Measurements from ENCODE around the gene SPN.
"Not testable (repeated sequence)": the region's sequence is repeated elsewhere in the genome, so short reads cannot be mapped to it uniquely, and the experiment has no call there.

Gene SPN

DNA sequence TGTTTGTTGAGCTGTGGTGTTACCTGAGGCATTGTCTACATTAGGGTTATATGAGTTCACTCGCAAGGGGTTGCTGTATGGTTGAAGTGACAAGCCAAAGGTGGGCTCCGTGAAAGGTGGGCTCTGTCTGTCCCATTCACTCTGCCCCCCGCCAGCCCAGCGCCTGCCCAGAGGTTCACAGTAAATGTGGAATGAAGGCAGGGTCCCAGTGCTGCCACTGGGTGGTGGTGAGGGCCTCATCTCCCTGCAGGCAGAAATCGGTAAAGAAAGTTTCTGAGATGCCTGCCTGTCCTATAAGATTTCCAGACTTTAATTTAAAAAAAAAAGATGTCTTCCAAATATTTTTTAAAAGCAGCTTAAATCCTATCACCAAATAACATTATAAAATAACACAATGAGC lies 26.7 kb upstream of the SPN start:
- H3K27ac Mint-ChIP-seq, DNase-seq, CTCF ChIA-PET, H3K27me3 Mint-ChIP-seq, H3K36me3 Mint-ChIP-seq, H3K9me3 Mint-ChIP-seq, H3K4me3 Mint-ChIP-seq: not testable (repeated sequence)
- peaks cover 15% of the 10 kb centered on the region for H3K4me1 Mint-ChIP-seq

DNA sequence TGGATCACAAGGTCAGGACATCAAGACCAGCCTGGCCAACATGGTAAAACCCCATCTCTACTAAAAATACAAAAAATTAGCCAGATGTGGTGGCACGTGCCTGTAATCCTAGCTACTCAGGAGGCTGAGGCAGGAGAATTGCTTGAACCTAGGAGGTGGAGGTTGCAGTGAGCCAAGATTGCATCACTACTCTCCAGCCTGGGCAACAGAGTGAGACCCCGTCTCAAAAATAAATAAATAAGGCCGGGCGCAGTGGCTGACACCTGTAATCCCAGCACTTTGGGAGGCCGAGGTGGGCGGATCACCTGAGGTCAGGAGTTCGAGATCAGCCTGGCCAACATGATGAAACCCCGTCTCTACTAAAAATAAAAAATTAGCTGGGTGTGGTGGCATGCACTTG lies 24.3 kb upstream of the SPN start:
- CTCF ChIA-PET, H3K36me3 Mint-ChIP-seq, H3K9me3 Mint-ChIP-seq, H3K27ac Mint-ChIP-seq, H3K4me3 Mint-ChIP-seq, H3K27me3 Mint-ChIP-seq, DNase-seq: not testable (repeated sequence)
- H3K4me1 Mint-ChIP-seq, result peaks cover 28% of the 10 kb centered on the region

DNA sequence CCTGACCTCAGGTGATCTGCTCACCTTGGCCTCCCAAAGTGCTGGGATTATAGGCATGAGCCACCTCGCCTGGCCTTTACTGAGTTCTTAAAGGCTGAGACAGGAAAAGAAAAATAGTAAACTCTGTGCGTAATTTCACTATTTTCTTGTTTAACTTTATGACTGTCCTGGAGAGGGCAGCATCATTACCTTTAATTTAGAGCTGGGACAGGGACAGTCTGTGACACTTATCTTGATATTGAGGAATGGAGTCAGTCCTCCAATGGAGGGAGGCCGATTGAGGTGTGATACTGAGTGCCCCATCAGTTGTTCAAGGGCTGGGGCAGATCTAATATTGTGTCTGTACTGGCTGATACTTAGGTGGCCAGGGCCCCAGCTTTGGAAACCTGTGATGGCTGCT lies 21.5 kb upstream of the SPN start:
- Mint-ChIP-seq H3K4me1 (peaks cover 43% of the 10 kb centered on the region), H3K27me3 (peaks cover 4% of the 10 kb centered on the region), H3K27ac (peak overlapping the region; percentile 65), H3K9me3 (peaks cover 3% of the 10 kb centered on the region), H3K36me3 (peaks cover 1% of the 10 kb centered on the region), H3K4me3 (peak overlapping the region; percentile 21)
- no peak for DNase-seq
- CTCF ChIA-PET, result interaction anchor here (1.2 to 2.2 kb wide), 3 partner anchors 21 to 68 kb away, joined by 3 to 5 read pairs (median 3); partner anchors contain the start of gene SPN

DNA sequence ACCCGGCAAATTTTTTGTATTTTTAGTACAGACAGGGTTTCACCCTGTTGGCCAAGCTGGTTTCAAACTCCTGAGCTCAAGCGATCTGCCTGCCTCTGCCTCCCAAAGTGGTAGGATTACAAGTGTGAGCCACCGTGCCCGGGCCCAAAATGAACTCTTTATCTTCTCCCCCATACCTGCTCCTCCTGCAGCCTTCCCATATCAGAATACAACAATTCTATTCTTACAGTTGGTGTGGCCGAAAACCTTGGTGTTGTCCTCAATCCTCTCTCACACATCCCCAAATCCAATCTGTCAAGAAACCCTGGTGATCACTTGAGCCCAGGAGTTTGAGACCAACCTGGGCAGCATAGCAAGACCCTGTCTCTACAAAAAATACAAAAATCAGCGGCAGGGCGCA lies 19.5 kb upstream of the SPN start:
- H3K27ac Mint-ChIP-seq, result no peak overlapping the region

DNA sequence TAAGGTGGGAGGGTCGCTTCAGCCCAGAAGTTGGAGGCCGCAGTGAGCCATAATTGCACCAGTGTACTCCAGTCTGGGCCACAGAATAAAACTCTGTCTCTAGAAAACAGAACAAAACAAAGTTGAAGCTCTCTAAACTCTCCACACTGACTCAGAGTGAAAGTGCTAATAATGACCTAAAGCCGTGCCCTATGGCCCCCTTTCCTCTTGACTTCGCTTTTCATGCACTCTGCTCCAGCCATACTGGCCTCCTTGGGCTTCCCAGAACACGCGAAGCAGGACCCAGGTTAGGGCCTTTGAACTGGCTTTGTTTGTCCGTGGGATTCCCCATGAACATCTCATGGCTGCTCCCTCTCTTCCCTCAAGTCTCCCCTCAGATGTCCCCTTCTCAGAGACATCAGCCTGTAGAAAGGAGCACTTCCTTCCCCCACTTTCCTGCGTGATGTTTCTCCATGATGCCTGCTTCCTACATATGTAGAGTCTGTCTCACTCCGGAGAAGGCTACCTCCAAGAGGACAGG lies 18.6 kb upstream of the SPN start:
- CTCF ChIA-PET, result no interaction called here
- H3K36me3 Mint-ChIP-seq, result peaks cover 1% of the 10 kb centered on the region

More for the DNA sequence above, 19.5 kb upstream of the SPN start:
- peaks cover 43% of the 10 kb centered on the region for H3K4me1 Mint-ChIP-seq
- H3K9me3 Mint-ChIP-seq, result peaks cover 3% of the 10 kb centered on the region
- CTCF ChIA-PET, result interaction anchor here (1.4 kb wide), 1 partner anchor 48 kb away, joined by 6 read pairs; no protein-coding TSS in a partner anchor
- H3K27me3 Mint-ChIP-seq, result no peaks in the 10 kb centered on the region
- no peak for DNase-seq
- peaks cover 1% of the 10 kb centered on the region for H3K36me3 Mint-ChIP-seq
- H3K4me3 Mint-ChIP-seq, result no peak overlapping the region

DNA sequence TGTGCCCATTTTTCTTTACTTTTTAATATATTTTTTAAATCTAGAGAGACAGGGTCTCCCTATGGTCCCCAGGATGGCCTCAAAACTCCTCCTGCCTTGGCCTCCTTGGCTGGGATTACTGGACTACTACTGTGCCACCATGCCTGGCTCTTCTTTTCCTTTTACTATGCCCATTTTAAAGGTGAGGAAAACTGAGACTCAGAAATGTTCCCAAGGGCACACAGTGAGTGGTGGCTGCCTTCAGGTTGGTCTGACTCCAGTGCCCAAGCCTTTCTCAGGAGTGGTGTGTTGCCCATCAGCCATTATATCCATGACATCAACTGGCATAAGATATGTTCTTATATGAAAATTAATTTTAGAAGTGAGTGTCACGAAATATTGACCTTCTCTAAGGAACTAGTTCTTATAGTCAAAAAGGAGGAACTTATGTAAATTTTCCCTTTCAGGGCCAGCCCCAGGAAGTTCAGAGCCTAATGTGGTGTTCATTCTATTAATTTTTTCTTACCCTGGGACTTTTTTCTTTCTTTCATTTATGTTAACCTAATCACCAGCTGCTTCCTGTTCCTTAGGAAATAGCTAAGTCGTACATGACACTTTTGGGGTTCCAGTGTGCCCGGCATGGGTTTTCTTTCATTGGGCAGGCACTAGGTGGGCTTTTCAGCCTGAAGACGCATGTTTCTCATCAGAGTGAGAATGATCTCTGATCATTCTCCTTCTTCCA lies 17.9 kb upstream of the SPN start:
- Mint-ChIP-seq H3K4me1 (peaks cover 49% of the 10 kb centered on the region), H3K27ac (no peak overlapping the region), H3K36me3 (peaks cover 1% of the 10 kb centered on the region), H3K27me3 (no peaks in the 10 kb centered on the region), H3K4me3 (no peak overlapping the region), H3K9me3 (peaks cover 3% of the 10 kb centered on the region)
- CTCF ChIA-PET, result no interaction called here
- no peak for DNase-seq

More for the DNA sequence above, 18.6 kb upstream of the SPN start:
- Mint-ChIP-seq H3K4me1 (peaks cover 43% of the 10 kb centered on the region), H3K27ac (no peak overlapping the region), H3K27me3 (no peaks in the 10 kb centered on the region), H3K4me3 (no peak overlapping the region), H3K9me3 (peaks cover 3% of the 10 kb centered on the region)
- DNase-seq, result no peak

DNA sequence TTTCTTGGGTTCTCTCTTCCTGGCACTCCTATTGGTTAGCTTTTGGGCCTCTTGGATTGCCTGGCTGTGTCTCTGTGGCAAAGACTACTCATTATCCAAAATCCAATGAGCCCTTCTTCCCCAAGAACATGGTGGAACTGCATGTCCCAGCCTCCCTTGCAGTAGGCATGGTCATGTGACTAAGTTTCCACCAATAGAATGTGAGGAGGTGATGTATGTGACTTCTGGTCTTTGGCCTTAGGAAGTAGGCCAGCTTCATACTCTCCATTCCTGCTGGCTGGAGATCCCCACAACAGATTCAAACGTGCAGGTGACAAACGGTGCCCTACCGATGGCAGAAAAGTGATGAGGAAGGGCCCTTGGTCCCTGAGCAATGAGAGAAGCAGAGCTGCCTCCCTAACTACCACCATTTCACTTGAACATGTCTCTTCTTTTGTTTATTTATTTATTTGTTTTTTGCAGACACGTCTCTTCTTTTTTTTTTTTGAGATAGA lies 17.3 kb upstream of the SPN start:
- DNase-seq, result no peak
- Mint-ChIP-seq H3K4me3 (no peak overlapping the region), H3K27ac (no peak overlapping the region), H3K9me3 (peaks cover 3% of the 10 kb centered on the region), H3K4me1 (peaks cover 49% of the 10 kb centered on the region), H3K27me3 (no peaks in the 10 kb centered on the region), H3K36me3 (peaks cover 1% of the 10 kb centered on the region)
- CTCF ChIA-PET, result no interaction called here

DNA sequence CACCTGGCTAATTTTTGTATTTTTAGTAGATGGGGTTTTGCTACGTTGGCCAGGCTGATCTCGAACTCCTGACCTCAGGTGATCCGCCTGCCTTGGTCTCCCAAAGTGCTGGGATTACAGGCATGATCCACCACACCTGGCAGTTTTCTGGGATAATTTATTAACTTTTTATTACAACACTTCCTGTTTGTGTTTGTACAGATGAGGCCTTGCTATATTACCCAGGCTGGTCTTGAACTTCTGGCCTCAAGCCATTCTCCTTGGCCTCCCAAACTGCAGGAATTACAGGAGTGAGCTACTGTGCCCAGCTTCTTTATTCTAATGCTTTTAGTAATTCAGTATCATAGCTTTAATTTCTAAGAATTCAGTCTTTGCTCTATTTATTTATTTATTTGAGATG lies 16.1 kb upstream of the SPN start:
- Mint-ChIP-seq H3K36me3 (peaks cover 1% of the 10 kb centered on the region), H3K27ac (no peak overlapping the region), H3K9me3 (peaks cover 3% of the 10 kb centered on the region), H3K4me3 (no peak overlapping the region), H3K27me3 (no peaks in the 10 kb centered on the region), H3K4me1 (peaks cover 40% of the 10 kb centered on the region)
- CTCF ChIA-PET, result interaction anchor here (0.7 to 1.1 kb wide), 2 partner anchors 42 to 397 kb away, joined by 3 read pairs; no protein-coding TSS in a partner anchor
- no peak for DNase-seq

DNA sequence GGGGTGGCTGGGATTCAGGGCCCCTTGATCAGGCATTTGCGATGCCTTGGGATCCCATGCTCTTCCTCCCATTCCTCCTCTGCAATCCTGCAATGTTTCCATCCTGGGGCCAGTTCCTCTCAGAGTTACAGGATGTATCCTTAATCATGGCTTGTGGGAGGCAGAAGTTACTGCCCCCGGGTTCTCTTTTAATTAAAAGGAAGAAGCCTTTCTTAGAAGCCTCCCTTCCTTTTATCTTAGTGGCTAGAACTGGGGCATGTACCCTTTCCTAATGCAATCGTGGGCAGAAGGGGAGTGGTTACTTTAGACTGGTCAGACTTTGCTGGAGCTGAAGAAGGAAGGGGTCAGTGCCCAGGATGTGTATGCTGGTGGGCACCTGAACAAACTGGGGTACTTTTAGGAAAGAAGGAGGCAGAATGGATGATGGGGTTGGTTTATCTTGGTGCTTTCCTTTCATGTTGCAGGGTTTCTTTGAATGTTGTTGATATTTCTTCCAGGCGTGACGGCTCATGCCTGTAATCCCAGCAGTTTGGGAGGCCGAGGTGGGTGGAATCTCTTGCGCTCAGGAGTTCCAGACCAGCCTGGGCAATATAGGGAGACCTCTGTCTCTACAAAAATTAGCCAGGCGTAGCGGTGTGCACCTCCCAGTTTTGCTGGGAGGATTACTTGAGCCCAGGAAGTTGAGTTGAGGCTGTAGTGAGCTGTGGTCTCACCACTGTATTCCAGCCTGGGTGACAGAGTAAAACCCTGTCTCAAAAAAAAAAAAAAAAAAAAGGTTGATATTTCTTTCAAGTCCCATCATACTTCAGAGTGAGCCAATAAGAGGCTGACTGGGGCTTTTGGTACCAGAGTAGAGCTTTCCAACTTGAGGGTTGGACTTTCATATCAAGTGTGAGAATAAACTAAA lies 13.2 kb upstream of the SPN start:
- CTCF ChIA-PET, result no interaction called here
- H3K9me3 Mint-ChIP-seq, result peaks cover 3% of the 10 kb centered on the region
- peaks cover 6% of the 10 kb centered on the region for H3K27me3 Mint-ChIP-seq
- DNase-seq, result no peak
- no peak overlapping the region for H3K4me3 Mint-ChIP-seq
- H3K27ac Mint-ChIP-seq, result no peak overlapping the region
- H3K4me1 Mint-ChIP-seq, result peaks cover 29% of the 10 kb centered on the region
- H3K36me3 Mint-ChIP-seq, result peaks cover 1% of the 10 kb centered on the region

DNA sequence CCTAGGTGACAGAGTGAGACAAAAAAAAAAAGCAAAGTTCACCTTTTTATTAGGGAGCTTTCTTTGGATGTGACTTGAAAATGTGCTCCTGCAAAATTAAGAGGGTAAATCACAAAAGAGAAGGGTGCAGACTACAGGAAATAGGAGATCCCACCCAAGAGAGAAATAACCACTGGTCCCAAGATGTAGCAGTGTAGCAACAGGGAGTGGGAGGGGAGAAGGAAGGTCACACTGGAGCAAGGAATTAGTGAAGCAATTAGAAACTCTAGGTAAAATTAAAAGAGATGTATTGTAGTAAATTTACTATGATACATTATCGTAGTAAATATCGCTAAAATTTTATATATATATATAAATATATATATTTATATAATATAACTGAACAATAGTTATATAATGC lies 12.3 kb upstream of the SPN start:
- Mint-ChIP-seq H3K4me3 (no peak overlapping the region), H3K27me3 (peaks cover 6% of the 10 kb centered on the region)
- CTCF ChIA-PET, result no interaction called here

DNA sequence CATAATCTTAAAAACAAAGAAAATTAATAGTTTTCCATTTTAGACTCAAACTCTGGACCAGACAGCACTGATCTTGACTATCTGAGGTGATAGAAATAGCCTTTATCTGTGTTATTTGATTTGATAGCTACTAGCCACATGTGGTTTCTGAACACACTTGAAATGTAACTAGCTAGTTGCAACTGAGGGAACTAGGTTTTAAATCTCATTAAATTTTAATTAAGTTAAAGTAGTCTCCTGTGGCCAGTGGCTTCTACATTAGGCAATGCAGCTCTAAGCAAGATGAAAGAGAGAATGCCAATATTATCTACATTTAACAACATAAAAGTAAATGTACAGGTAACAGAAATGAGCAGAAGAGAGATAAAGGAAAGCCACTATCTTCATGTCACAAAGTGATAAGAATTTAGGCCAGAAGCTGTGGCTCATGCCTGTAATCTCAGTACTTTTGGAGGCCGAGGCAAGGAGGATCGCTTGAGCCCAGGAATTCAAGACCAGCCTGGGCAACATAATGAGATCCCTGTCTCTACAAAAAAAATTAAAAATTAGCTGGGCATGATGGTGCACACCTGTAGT lies 11.2 kb upstream of the SPN start:
- Mint-ChIP-seq H3K27me3 (peaks cover 6% of the 10 kb centered on the region), H3K4me3 (no peak overlapping the region), H3K4me1 (peaks cover 21% of the 10 kb centered on the region), H3K27ac (no peak overlapping the region), H3K9me3 (no peaks in the 10 kb centered on the region), H3K36me3 (no peaks in the 10 kb centered on the region)
- CTCF ChIA-PET, result interaction anchor here (0.8 to 0.9 kb wide), 2 partner anchors 11 to 14 kb away, joined by 3 to 4 read pairs; partner anchors contain the start of gene SPN
- no peak for DNase-seq

More for the DNA sequence above, 12.3 kb upstream of the SPN start:
- H3K4me1 Mint-ChIP-seq, result peaks cover 23% of the 10 kb centered on the region
- no peaks in the 10 kb centered on the region for H3K36me3 Mint-ChIP-seq
- DNase-seq, result no peak
- peaks cover 1% of the 10 kb centered on the region for H3K9me3 Mint-ChIP-seq
- no peak overlapping the region for H3K27ac Mint-ChIP-seq

DNA sequence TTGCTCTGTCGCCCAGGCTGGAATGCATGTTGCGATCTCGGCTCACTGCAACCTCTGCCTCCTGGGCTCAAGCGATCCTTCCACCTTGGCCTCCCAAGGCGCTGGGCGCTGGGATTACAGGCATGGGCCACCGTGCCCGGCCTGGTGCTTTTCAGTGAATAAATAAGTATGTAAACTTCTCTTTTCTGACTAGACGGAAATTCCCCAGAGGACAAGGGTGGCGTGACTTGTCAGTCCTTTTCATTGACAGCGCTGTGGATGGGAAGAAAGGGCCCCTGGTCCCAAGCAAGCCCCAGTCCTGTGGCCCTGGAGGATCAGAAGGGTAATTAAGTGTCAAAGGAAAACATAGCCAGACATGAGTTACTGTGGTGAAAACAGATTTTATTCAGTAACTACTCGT lies 9.6 kb upstream of the SPN start:
- no peaks in the 10 kb centered on the region for H3K9me3 Mint-ChIP-seq
- no peak overlapping the region for H3K27ac Mint-ChIP-seq
- DNase-seq, result no peak
- H3K36me3 Mint-ChIP-seq, result no peaks in the 10 kb centered on the region
- peaks cover 21% of the 10 kb centered on the region for H3K4me1 Mint-ChIP-seq
- H3K4me3 Mint-ChIP-seq, result no peak overlapping the region
- H3K27me3 Mint-ChIP-seq, result peaks cover 6% of the 10 kb centered on the region
- CTCF ChIA-PET, result no interaction called here

DNA sequence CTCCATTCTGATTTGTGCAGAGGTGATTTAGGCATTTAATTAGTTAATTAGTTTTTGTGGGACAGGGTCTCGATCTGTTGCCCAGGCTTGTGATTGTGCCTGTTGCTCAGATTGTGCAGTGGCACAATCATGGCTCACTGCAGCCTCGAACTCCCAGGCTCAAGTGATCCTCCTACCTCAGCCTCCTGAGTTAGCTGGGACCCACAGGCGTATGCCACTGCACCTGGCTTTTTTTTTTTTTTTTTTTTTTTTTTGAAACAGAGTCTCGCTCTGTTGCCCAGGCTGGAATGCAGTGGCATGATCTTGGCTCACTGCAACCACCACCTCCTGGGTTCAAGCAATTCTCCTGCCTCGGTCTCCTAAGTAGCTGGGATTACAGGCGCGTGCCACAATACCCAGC lies 9.2 kb upstream of the SPN start:
- not testable (repeated sequence) for DNase-seq, H3K27me3 Mint-ChIP-seq, H3K36me3 Mint-ChIP-seq, H3K4me3 Mint-ChIP-seq, H3K27ac Mint-ChIP-seq, H3K9me3 Mint-ChIP-seq
- CTCF ChIA-PET, result interaction anchor here (1.0 kb wide), 1 partner anchor 10 kb away, joined by 3 read pairs; the partner anchor contains the start of gene SPN
- H3K4me1 Mint-ChIP-seq, result peaks cover 21% of the 10 kb centered on the region

All from activated naive CD4-positive, alpha-beta T cell treated with anti-CD3 and anti-CD28 coated beads, Interleukin-2, amount 10 ng/mL, durations not matched to agents 7 days and 5 days (primary cell).